GM12878 (cell line): ENCODE data around the gene TRIM72. TPM values are rescaled to one million over a fixed set of nuclear protein-coding genes. Genes with fewer than 3 reads are reported as not detected.

Experiments used
- ATAC-seq: fragments of 200-7000 bp; cut with Tn5 transposase; 3 replicates; pipeline ENCODE4 v1.9.1; 2020; ENCODE audit warnings: mild to moderate bottlenecking, moderate library complexity
- BruUV-seq: library from RNA; stranded (reverse); fragments of 400-500 nt; replicated peaks from 2 replicates; lab custom pipeline; 2021; lab: Mats Ljungman, UMichigan
- CTCF ChIA-PET: fragments of 300-600 bp; sonication (Branson Sonifier 250); formaldehyde crosslinking; extraction: SDS; loops from one replicate; lab custom pipeline; 2021; ENCODE audit warnings: inconsistent platforms; lab: Yijun Ruan, JAX
- POLR2A ChIA-PET: fragments of 350-600 bp; formaldehyde crosslinking; extraction: SDS; loops from one replicate; lab custom pipeline; 2021; ENCODE audit warnings: inconsistent platforms; lab: Charles Lee
- RAD21 ChIA-PET: fragments of 300-600 bp; sonication (Branson Sonifier 250); formaldehyde crosslinking; loops from one replicate; lab custom pipeline; 2023; ENCODE audit warnings: antibody characterized with exemption; ENCODE audit not compliant: unreplicated experiment; lab: Charles Lee
- SMC1A ChIA-PET: fragments of 300-600 bp; sonication (Branson Sonifier 250); formaldehyde crosslinking; loops from one replicate; lab custom pipeline; 2023; ENCODE audit not compliant: unreplicated experiment, uncharacterized antibody; lab: Charles Lee
- DNase-seq: peaks from one replicate; pipeline ENCODE4 v3.0.0-alpha.2; 2011; ENCODE audit warnings: low read depth, low spot score
- FAIRE-seq: peaks from 3 replicates; lab custom pipeline; 2011; peaks lifted over from hg19 to GRCh38; lab: Jason Lieb, UNC
- H2AFZ ChIP-seq: 2 replicates; pipeline ENCODE4 v1.6.0; 2011; ENCODE audit warnings: low read depth, low read length, control low read depth; ENCODE audit not compliant: control insufficient read depth
- H3K27ac ChIP-seq: 2 replicates; pipeline ENCODE4 v1.5.1; 2011; ENCODE audit warnings: control low read depth; ENCODE audit not compliant: control insufficient read depth, insufficient read depth
- H3K27me3 ChIP-seq, 2 experiments: replicated peaks in 1 of 2; 2 replicates each; pipeline versions ENCODE4 v1.6.0 to v1.6.1; 2011; ENCODE audit warnings: low read length in 1 of 2; ENCODE audit not compliant: control insufficient read depth in 2 of 2, insufficient read depth in 2 of 2
- H3K36me3 ChIP-seq, 2 experiments: 2 replicates each; pipeline ENCODE4 v1.5.1; 2011; ENCODE audit warnings: low read length in 1 of 2; ENCODE audit not compliant: control insufficient read depth in 2 of 2, insufficient read depth in 2 of 2
- H3K4me1 ChIP-seq: 2 replicates; pipeline ENCODE4 v1.6.1; 2011; ENCODE audit warnings: mild to moderate bottlenecking, low read length, moderate library complexity, mixed read lengths; ENCODE audit not compliant: control insufficient read depth, insufficient read depth
- H3K4me2 ChIP-seq: 2 replicates; pipeline ENCODE4 v1.6.0; 2011; ENCODE audit warnings: control low read depth; ENCODE audit not compliant: control insufficient read depth, insufficient read depth
- H3K4me3 ChIP-seq: fragments of 200-600 bp; sonication (generic); 2 replicates; pipeline ENCODE4 v1.5.1; 2016
- H3K79me2 ChIP-seq: 2 replicates; pipeline ENCODE4 v1.6.0; 2011; ENCODE audit warnings: low read length; ENCODE audit not compliant: control insufficient read depth, insufficient read depth
- H3K9ac ChIP-seq: 2 replicates; pipeline ENCODE4 v1.8.0; 2011; ENCODE audit warnings: low read length, control low read depth, mixed read lengths; ENCODE audit not compliant: control insufficient read depth, insufficient read depth
- H3K9me3 ChIP-seq: replicated peaks from 3 replicates; pipeline ENCODE4 v1.5.1; 2011; ENCODE audit warnings: mild to moderate bottlenecking, low read length; ENCODE audit not compliant: control insufficient read depth, insufficient read depth
- H4K20me1 ChIP-seq: 2 replicates; pipeline ENCODE4 v1.6.0; 2011; ENCODE audit not compliant: control insufficient read depth, insufficient read depth
- BMI1 ChIP-seq: fragments of 450-650 bp; IDR thresholded peaks from 2 replicates; pipeline ENCODE4 v1.6.1; 2016; ENCODE audit warnings: mild to moderate bottlenecking, moderate library complexity, borderline replicate concordance
- NFYB ChIP-seq: IDR thresholded peaks from 2 replicates; pipeline ENCODE4 v1.6.1; 2011; ENCODE audit warnings: low read depth, mild to moderate bottlenecking, low read length, improper control_type of control experiment, moderate library complexity; ENCODE audit not compliant: insufficient read depth
- PAX5 ChIP-seq: IDR thresholded peaks from 2 replicates; pipeline ENCODE4 v1.6.1; 2011; ENCODE audit warnings: low read depth, low read length, borderline replicate concordance
- STAT3 ChIP-seq: IDR thresholded peaks from 2 replicates; pipeline ENCODE4 v1.6.1; 2011; ENCODE audit warnings: low read depth, low read length, improper control_type of control experiment
- ZNF592 ChIP-seq: fragments of 450-650 bp; IDR thresholded peaks from 2 replicates; pipeline ENCODE4 v1.6.1; 2017; ENCODE audit warnings: mild to moderate bottlenecking, moderate library complexity
- WGBS: methylation state at CpG from one replicate; pipeline ENCODE4 v1.1.6; 2016; ENCODE audit warnings: low lambda C conversion rate; ENCODE audit not compliant: insufficient replicate concordance, insufficient coverage; ENCODE audit errors: missing lambda C conversion rate; 5-methylcytosine and 5-hydroxymethylcytosine counted together
- in situ Hi-C: fragments of 300-500 bp; cut with MboI; formaldehyde crosslinking; loops from 9 replicates; pipeline ENCODE4 v1.14.3; 2018; ENCODE audit warnings: mixed read lengths
- intact Hi-C: fragments of 100-400 bp; cut with micrococcal nuclease; formaldehyde crosslinking; loops from one replicate; pipeline ENCODE4 v1.14.2; 2022; ENCODE audit not compliant: unreplicated experiment
- polyA plus RNA-seq, 11 experiments: library from polyadenylated mRNA; depleted of rRNA in 4 of 11; unstranded in 6 of 11; stranded (reverse) in 5 of 11; fragments of >200 nt; fragmentation: Nextera tagmentation in 4 of 11; fragmentation: Illumina TruSeq in 1 of 11; extraction: Ambion mirVana in 4 of 11; extraction: Trizol in 1 of 11; gene quantifications; 1 replicate in 1 of 11; 2 replicates in 10 of 11; pipeline versions ENCODE4 v1.2.1 to v1.2.3, GENCODE V29; 2011 to 2016; ENCODE audit warnings: inconsistent platforms in 2 of 11, missing spikeins in 2 of 11, low read depth in 1 of 11
- total RNA-seq, 4 experiments: library from RNA; depleted of rRNA in 3 of 4; stranded (reverse); fragments of >200 nt in 3 of 4; fragmentation: Illumina TruSeq in 1 of 4; extraction: Trizol in 1 of 4; gene quantifications; 2 replicates each; pipeline versions ENCODE4 v1.2.1 to v1.2.3, GENCODE V29; 2013 to 2021

Gene TRIM72
- total and polyA plus RNA-seq, 10 of the 15 experiments (the other 5 are each of a cell fraction or from before 2014, with no cell fraction given), result 0.03 to 1.2 (median 0.23) TPM; not detected in 1

GRCh38 chr16:31221357-31222160, 7.6 kb downstream of the TRIM72 start:
- intact Hi-C loops (no loop called here), in situ Hi-C loops (no loop called here)
- TF ChIP-seq ZNF592 (no peak), STAT3 (no peak), PAX5 (no peak), NFYB (no peak), BMI1 (no peak)
- no peaks in the 10 kb centered on the region for H4K20me1 ChIP-seq
- H3K27ac ChIP-seq, result no peak overlapping the region
- ChIA-PET CTCF (no interaction called here), SMC1A (no interaction called here), RAD21 (no interaction called here), POLR2A (interaction anchor here (0.6 kb wide), 1 partner anchor 44 kb away, joined by 5 read pairs; no protein-coding TSS in a partner anchor)
- 42% methylated on average over 12 of the region's 12 CpGs for WGBS
- H3K4me1 ChIP-seq, result 0 out of 2 replicates have a peak, but pooled peaks cover 5% of the 10 kb centered on the region
- H3K27me3 ChIP-seq, result peaks cover 4 to 5% of the 10 kb centered on the region in 2 experiments; a peak in 2 of 4 replicates
- no peaks in the 10 kb centered on the region for H3K36me3 ChIP-seq
- BruUV-seq, result no TSS peak
- no peak for FAIRE-seq
- H3K79me2 ChIP-seq, result no peaks in the 10 kb centered on the region
- DNase-seq, result no peak
- no peak for ATAC-seq
- H3K9ac ChIP-seq, result no peak overlapping the region
- no peak overlapping the region for H3K4me2 ChIP-seq
- no peaks in the 10 kb centered on the region for H3K9me3 ChIP-seq
- H3K4me3 ChIP-seq, result no peak overlapping the region
- H2AFZ ChIP-seq, result no peak overlapping the region
